Thyroid gland (tissue), 4 donors: ENCODE results near the gene ISM2. TPM values are rescaled to one million over a fixed set of nuclear protein-coding genes. Genes with fewer than 3 reads are reported as not detected.

Experiments
- DNase-seq, 2 donors: peaks; one replicate each; pipeline ENCODE4 v3.0.0-alpha.2; 2019
- H3K27ac ChIP-seq, 3 donors: fragments of 200-600 bp; sonication (generic); 1 replicate in 2 of 3; 2 replicates in 1 of 3; pipeline ENCODE4 v1.5.1; 2016 to 2019; ENCODE audit warnings: mild to moderate bottlenecking in 1 of 3, moderate library complexity in 1 of 3
- H3K27me3 ChIP-seq: fragments of 200-600 bp; sonication (generic); one replicate; pipeline ENCODE4 v1.5.1; 2019
- H3K36me3 ChIP-seq, 2 donors: fragments of 200-600 bp; sonication (generic); one replicate each; pipeline ENCODE4 v1.5.1; 2016 to 2019
- H3K4me1 ChIP-seq, 2 donors: fragments of 200-600 bp; sonication (generic); one replicate each; pipeline ENCODE4 v1.5.1; 2017 to 2019
- H3K4me3 ChIP-seq, 3 donors: fragments of 200-600 bp; sonication (generic); replicated peaks in 1 of 3; 1 replicate in 2 of 3; 2 replicates in 1 of 3; pipeline ENCODE4 v1.5.1; 2016; ENCODE audit warnings: mild to moderate bottlenecking in 1 of 3
- H3K9me3 ChIP-seq: fragments of 200-600 bp; sonication (generic); one replicate; pipeline ENCODE4 v1.5.1; 2017
- POLR2A ChIP-seq, 2 donors: fragments of 450-650 bp; IDR thresholded peaks; one replicate each; pipeline ENCODE4 v1.6.1; 2017; ENCODE audit warnings: antibody characterized with exemption in 2 of 2, mild to moderate bottlenecking in 2 of 2, moderate library complexity in 1 of 2
- WGBS, 2 donors: methylation state at CpG; one replicate each; pipeline ENCODE4 v1.1.5; 2017; 5-methylcytosine and 5-hydroxymethylcytosine counted together
- intact Hi-C: fragments of 100-400 bp; cut with DNase I; formaldehyde crosslinking; loops from one replicate; pipeline ENCODE4 v1.15.1; 2023
- total RNA-seq, 4 donors: library from RNA; depleted of rRNA; stranded (reverse); fragments of >200 nt; gene quantifications; one replicate each; pipeline ENCODE4 v1.2.3, GENCODE V29; 2016
- TF ChIP-seq, protein P1 (sequence below), 6 experiments: fragments of 200-600 bp in 3 of 6; fragments of 450-650 bp in 3 of 6; sonication (generic) in 3 of 6; IDR thresholded peaks; one replicate each; pipeline ENCODE4 v1.5.1; 2016 to 2019; ENCODE audit warnings: antibody characterized with exemption in 6 of 6, mild to moderate bottlenecking in 2 of 6, inconsistent platforms in 1 of 6, moderate library complexity in 1 of 6

Gene ISM2
- total RNA-seq, 4 donors from 2014 or later = not detected

DNA sequence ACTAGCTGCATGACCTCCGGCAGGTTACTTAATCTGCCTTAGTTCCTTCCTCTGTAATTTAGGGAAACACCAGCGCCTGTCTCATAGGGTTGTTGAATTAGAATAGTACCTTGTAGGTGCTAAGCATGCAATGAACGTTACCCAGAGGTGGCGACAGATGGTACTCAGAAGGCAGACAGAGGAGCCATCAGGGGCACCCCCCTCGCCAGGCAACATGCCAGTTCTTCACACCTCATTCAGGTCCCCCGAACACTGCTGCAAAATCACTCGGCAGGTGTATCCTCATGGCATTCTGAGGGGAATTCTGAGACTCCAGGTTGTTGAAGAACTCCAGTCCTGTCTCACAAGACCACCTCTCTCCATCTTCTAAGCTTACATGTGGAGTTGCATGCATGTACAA lies 10.1 kb downstream of the ISM2 start:
- TF ChIP-seq, protein P1, sequence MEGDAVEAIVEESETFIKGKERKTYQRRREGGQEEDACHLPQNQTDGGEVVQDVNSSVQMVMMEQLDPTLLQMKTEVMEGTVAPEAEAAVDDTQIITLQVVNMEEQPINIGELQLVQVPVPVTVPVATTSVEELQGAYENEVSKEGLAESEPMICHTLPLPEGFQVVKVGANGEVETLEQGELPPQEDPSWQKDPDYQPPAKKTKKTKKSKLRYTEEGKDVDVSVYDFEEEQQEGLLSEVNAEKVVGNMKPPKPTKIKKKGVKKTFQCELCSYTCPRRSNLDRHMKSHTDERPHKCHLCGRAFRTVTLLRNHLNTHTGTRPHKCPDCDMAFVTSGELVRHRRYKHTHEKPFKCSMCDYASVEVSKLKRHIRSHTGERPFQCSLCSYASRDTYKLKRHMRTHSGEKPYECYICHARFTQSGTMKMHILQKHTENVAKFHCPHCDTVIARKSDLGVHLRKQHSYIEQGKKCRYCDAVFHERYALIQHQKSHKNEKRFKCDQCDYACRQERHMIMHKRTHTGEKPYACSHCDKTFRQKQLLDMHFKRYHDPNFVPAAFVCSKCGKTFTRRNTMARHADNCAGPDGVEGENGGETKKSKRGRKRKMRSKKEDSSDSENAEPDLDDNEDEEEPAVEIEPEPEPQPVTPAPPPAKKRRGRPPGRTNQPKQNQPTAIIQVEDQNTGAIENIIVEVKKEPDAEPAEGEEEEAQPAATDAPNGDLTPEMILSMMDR (IDR thresholded peaks at IDR 0.05) = no peak
- WGBS, 2 donors = 81 to 88% methylated on average over 7 of the region's 7 CpGs
- no peaks in the 10 kb centered on the region for H3K9me3 ChIP-seq
- H3K27ac ChIP-seq = no peak overlapping the region
- no peaks in the 10 kb centered on the region for H3K36me3 ChIP-seq
- H3K27me3 ChIP-seq = no peaks in the 10 kb centered on the region
- H3K4me3 ChIP-seq = no peak overlapping the region
- H3K4me1 ChIP-seq = peaks cover 0 to 10% of the 10 kb centered on the region in 2 donors
- no peak for DNase-seq
- intact Hi-C loops = no loop called here

DNA sequence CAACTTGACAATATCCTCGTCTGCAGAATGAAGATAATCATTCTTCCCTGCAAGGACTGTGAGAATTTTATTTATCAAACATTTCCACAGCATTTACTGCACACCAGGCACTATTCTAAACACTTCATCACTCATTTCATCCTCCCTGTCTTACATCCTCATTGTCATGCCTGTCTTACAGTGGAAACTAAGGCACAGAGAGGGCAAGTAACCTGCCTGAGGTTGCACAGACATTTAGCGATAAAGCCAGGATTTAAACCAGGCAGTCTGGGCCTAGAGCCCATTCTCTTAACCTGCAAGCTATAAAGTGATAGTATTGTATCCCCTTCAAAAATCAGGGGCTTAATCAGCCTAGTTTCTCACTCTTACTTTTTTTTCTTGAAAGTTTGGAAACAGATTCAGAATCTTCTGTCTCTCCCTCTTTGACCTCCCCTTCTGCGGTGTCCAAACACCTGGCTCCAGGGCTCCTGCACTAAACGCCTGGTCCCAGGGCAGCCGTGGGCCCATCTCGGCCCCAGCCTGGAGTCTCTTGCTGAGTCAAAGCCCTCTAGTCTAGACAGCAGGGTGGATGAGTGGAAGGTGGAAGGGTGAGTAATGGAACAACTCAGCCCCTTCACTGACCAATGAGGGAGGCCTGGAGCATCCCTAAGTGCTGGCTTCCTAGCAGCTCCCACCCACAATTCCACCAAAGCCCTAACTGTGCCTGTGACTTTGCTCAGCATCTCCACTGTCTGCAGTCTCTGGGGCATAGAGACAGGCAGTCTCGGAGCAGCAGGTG lies 12.5 kb downstream of the ISM2 start:
- TF ChIP-seq, protein P1 (IDR thresholded peaks at IDR 0.05) = no peak
- TF ChIP-seq POLR2A (IDR thresholded peaks at IDR 0.05) = no peak
- DNase-seq = no peak
- H3K4me1 ChIP-seq = peaks cover 0 to 15% of the 10 kb centered on the region in 2 donors
- no peaks in the 10 kb centered on the region for H3K9me3 ChIP-seq
- no peaks in the 10 kb centered on the region for H3K27me3 ChIP-seq
- intact Hi-C loops = no loop called here
- no peaks in the 10 kb centered on the region for H3K36me3 ChIP-seq
- H3K4me3 ChIP-seq = no peak overlapping the region
- 89 to 96% methylated on average over 7 of the region's 7 CpGs for WGBS, 2 donors
- H3K27ac ChIP-seq = no peak overlapping the region

GRCh38 chr14:77485256-77485655 lies 13.4 kb downstream of the ISM2 start:
- Histone ChIP-seq H3K4me1 (peaks cover 0 to 15% of the 10 kb centered on the region in 2 donors), H3K4me3 (no peak overlapping the region), H3K9me3 (no peaks in the 10 kb centered on the region), H3K36me3 (no peaks in the 10 kb centered on the region), H3K27ac (no peak overlapping the region), H3K27me3 (no peaks in the 10 kb centered on the region)
- DNase-seq = no peak
- WGBS, 2 donors = 83 to 94% methylated on average over 3 of the region's 3 CpGs
- intact Hi-C loops = no loop called here
- TF ChIP-seq, protein P1 (IDR thresholded peaks at IDR 0.05) = no peak
- TF ChIP-seq POLR2A (IDR thresholded peaks at IDR 0.05) = no peak

DNA sequence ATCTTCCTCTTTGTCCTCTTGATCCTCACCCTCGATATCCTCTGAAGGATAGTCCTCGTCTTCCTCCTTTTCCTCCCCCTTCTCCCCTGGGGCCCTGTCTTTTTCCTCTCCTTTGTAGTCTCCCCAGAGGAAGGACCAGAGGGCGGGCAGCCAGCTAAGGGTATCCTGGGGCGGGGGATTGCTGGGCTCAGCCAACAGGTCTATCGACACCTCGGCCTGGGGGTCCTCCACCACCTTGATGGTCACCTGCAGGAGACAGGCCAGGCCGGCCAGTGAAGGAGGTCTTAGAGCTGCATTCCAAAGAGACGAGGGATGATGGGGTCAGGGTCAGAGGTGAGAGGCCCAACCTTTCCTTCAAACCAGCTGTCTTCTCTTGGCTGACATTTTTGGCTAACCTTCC lies 16.2 kb downstream of the ISM2 start:
- intact Hi-C loops = no loop called here
- Histone ChIP-seq H3K27me3 (no peaks in the 10 kb centered on the region), H3K9me3 (no peaks in the 10 kb centered on the region), H3K36me3 (no peaks in the 10 kb centered on the region), H3K4me3 (no peak overlapping the region), H3K27ac (no peak overlapping the region), H3K4me1 (peaks cover 0 to 15% of the 10 kb centered on the region in 2 donors)
- TF ChIP-seq POLR2A (IDR thresholded peaks at IDR 0.05) = no peak
- TF ChIP-seq, protein P1 (IDR thresholded peaks at IDR 0.05) = no peak
- DNase-seq = no peak
- WGBS, 2 donors = 83 to 91% methylated on average over 8 of the region's 8 CpGs

GRCh38 chr14:77478796-77479195 lies 19.8 kb downstream of the ISM2 start:
- 67 to 69% methylated on average over 1 of the region's 1 CpG for WGBS, 2 donors
- no peaks in the 10 kb centered on the region for H3K36me3 ChIP-seq
- TF ChIP-seq, protein P1 (IDR thresholded peaks at IDR 0.05) = no peak
- no peak for TF ChIP-seq POLR2A (IDR thresholded peaks at IDR 0.05)

More at GRCh38 chr14:77478796-77479195, 19.8 kb downstream of the ISM2 start:
- no peaks in the 10 kb centered on the region for H3K9me3 ChIP-seq
- intact Hi-C loops = no loop called here
- no peak for DNase-seq
- no peak overlapping the region for H3K4me3 ChIP-seq
- no peaks in the 10 kb centered on the region for H3K27me3 ChIP-seq
- no peak overlapping the region for H3K27ac ChIP-seq
- H3K4me1 ChIP-seq = peaks cover 0 to 7% of the 10 kb centered on the region in 2 donors
